ENCODE data around the gene CAPN14. TPM values are rescaled to one million over a fixed set of nuclear protein-coding genes. Genes with fewer than 3 reads are reported as not detected.
A peak's percentile ranks its signal among the peaks of the same experiment; 100 is the strongest.

Gene CAPN14
- total and polyA plus RNA-seq, 4 donors: 0.05 to 0.08 TPM; not detected in 2

DNA sequence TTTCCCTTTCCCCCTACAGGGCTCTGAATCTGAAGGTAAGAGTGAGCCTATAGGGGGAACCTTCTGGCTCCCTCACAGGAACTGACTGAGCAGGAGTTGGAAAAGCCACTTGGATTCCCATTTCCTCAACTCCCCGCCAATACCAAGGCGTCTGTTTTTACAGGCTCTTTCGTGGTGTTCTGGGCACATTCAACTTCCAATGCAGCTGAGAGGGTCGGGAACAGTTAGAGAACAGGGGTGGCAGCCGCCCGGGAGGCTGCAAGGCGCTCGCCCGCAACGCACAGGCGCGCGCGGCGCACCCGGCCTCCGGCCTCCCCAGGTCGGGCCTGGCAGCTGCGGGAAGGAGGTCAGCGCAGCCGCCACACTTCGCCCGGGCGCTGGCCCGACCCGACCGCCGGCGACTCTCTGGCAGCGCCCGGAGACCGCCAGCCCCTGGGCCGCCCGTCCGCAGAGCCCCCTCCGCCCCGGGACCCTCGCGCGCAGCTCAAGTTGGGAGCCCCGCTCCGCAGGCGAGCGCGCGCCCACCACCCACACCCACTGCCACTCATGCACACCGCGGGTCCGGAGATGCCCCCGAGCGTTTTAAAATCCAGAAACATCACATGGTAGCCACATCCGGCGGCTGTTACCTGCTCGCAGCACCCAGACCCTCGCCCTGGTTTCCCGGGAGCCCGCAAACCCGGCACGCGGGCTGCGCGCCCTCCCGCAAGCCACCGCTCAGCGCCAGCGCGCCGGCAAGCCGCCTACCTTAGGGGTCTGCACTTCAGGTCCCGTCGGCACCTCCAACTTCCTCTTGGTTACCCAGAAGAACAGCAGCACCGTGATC is 79.9 kb downstream of the CAPN14 start:
- TF ChIP-seq HNF4A (conservative IDR thresholded peaks at IDR 0.05) (no peak), RXRA (IDR thresholded peaks at IDR 0.05) (no peak), GABPA (IDR thresholded peaks at IDR 0.05 in 1 of 2, conservative IDR thresholded peaks at IDR 0.05 in 1 of 2) (no peak), EGR1 (IDR thresholded peaks at IDR 0.05; ENCODE audit: low read depth in 2 of 2) (no peak)
- Histone ChIP-seq H3K36me3 (ENCODE audit: control insufficient read depth in 4 of 4, insufficient read depth in 3 of 4, low read depth in 1 of 4, low read length in 3 of 4) (no peaks in the 10 kb centered on the region), H3K27ac (ENCODE audit: low read depth in 1 of 2, low read length in 2 of 2) (no peak overlapping the region), H3K9me3 (ENCODE audit: control insufficient read depth in 4 of 4, low read length in 3 of 4) (no peaks in the 10 kb centered on the region), H3K27me3 (ENCODE audit: control insufficient read depth in 4 of 4, insufficient read depth in 4 of 4, low read length in 3 of 4) (peaks cover 0 to 9% (median 6%) of the 10 kb centered on the region in 4 donors), H3K9ac (ENCODE audit: low read depth in 1 of 2, low read length in 2 of 2) (no peak overlapping the region), H3K4me3 (ENCODE audit: low read depth in 1 of 3, low read length in 3 of 3) (peak overlapping the region; percentile 25 to 59 (median 44)), H3K4me1 (ENCODE audit: control insufficient read depth in 4 of 4, insufficient read depth in 4 of 4, low read length in 3 of 4) (peaks cover 10 to 19% (median 14%) of the 10 kb centered on the region in 4 donors)
- no peak for DNase-seq (ENCODE audit: low spot score)
- 5% methylated on average over 72 of the region's 72 CpGs for WGBS

DNA sequence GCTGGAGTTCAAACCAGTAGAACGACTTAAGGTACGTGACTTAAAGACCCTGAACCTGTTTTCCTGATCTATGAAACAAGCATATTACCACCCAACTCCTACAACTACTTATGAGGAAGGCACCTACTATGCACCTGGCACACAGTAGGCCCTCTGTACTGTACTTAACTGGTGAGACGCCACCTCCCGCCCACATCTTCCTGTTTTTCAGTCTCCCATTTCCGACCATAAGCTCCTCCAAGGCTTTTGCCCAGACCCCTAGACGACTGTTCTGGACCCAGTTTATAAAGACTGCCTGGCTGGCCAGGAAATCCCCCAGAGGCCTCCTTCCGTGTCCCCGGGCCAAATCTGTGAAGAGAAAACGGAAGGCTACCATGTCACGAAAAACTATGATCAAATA is 80.6 kb downstream of the CAPN14 start:
- no peak for DNase-seq (ENCODE audit: low spot score)
- TF ChIP-seq GABPA (IDR thresholded peaks at IDR 0.05 in 1 of 2, conservative IDR thresholded peaks at IDR 0.05 in 1 of 2) (no peak), FOXA1 (IDR thresholded peaks at IDR 0.05) (no peak), RAD21 (IDR thresholded peaks at IDR 0.05) (no peak), EGR1 (IDR thresholded peaks at IDR 0.05; ENCODE audit: low read depth in 2 of 2) (no peak)
- H3K9me3 ChIP-seq (ENCODE audit: control insufficient read depth in 4 of 4, low read length in 3 of 4): no peaks in the 10 kb centered on the region
- no peaks in the 10 kb centered on the region for H3K36me3 ChIP-seq (ENCODE audit: control insufficient read depth in 4 of 4, insufficient read depth in 3 of 4, low read depth in 1 of 4, low read length in 3 of 4)
- no peak overlapping the region for H3K27ac ChIP-seq (ENCODE audit: low read depth in 1 of 2, low read length in 2 of 2)
- no peak overlapping the region for H3K4me3 ChIP-seq (ENCODE audit: low read depth in 1 of 3, low read length in 3 of 3)
- H3K9ac ChIP-seq (ENCODE audit: low read depth in 1 of 2, low read length in 2 of 2): no peak overlapping the region
- peaks cover 0 to 9% (median 6%) of the 10 kb centered on the region in 4 donors for H3K27me3 ChIP-seq (ENCODE audit: control insufficient read depth in 4 of 4, insufficient read depth in 4 of 4, low read length in 3 of 4)
- WGBS: 48% methylated on average over 10 of the region's 10 CpGs
- peaks cover 10 to 19% (median 14%) of the 10 kb centered on the region in 4 donors for H3K4me1 ChIP-seq (ENCODE audit: control insufficient read depth in 4 of 4, insufficient read depth in 4 of 4, low read length in 3 of 4)

DNA sequence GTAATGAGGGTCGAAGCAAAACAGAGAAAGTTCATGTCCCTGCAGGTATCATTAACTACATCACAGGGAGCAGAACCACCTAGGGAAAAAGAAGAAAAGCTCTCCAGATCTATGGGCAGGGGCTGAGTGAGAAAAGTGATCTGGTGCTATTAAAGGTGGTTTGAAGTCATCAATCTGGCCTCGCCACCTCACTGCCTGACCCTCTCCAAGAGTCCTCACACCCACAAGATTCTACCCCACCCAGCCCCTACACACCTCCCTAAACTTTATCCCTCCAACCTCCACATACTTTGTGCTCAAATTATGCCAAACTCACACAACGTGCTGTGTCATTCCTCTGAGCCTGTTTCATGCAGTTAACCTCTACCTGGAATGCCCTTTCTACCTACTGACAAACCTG is 81.3 kb downstream of the CAPN14 start:
- H3K4me3 ChIP-seq (ENCODE audit: low read depth in 1 of 3, low read length in 3 of 3): no peak overlapping the region
- H3K27ac ChIP-seq (ENCODE audit: low read depth in 1 of 2, low read length in 2 of 2): no peak overlapping the region
- H3K9me3 ChIP-seq (ENCODE audit: control insufficient read depth in 4 of 4, low read length in 3 of 4): no peaks in the 10 kb centered on the region
- no peak overlapping the region for H3K9ac ChIP-seq (ENCODE audit: low read depth in 1 of 2, low read length in 2 of 2)
- no peaks in the 10 kb centered on the region for H3K36me3 ChIP-seq (ENCODE audit: control insufficient read depth in 4 of 4, insufficient read depth in 3 of 4, low read depth in 1 of 4, low read length in 3 of 4)
- TF ChIP-seq, protein P1, sequence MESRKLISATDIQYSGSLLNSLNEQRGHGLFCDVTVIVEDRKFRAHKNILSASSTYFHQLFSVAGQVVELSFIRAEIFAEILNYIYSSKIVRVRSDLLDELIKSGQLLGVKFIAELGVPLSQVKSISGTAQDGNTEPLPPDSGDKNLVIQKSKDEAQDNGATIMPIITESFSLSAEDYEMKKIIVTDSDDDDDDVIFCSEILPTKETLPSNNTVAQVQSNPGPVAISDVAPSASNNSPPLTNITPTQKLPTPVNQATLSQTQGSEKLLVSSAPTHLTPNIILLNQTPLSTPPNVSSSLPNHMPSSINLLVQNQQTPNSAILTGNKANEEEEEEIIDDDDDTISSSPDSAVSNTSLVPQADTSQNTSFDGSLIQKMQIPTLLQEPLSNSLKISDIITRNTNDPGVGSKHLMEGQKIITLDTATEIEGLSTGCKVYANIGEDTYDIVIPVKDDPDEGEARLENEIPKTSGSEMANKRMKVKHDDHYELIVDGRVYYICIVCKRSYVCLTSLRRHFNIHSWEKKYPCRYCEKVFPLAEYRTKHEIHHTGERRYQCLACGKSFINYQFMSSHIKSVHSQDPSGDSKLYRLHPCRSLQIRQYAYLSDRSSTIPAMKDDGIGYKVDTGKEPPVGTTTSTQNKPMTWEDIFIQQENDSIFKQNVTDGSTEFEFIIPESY (IDR thresholded peaks at IDR 0.05): no peak
- TF ChIP-seq HNF4G (IDR thresholded peaks at IDR 0.05) (no peak), SP1 (IDR thresholded peaks at IDR 0.05) (no peak), HNF4A (conservative IDR thresholded peaks at IDR 0.05) (no peak)
- TF ChIP-seq, protein P2, sequence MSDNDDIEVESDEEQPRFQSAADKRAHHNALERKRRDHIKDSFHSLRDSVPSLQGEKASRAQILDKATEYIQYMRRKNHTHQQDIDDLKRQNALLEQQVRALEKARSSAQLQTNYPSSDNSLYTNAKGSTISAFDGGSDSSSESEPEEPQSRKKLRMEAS (IDR thresholded peaks at IDR 0.05): no peak
- TF ChIP-seq, protein P3, sequence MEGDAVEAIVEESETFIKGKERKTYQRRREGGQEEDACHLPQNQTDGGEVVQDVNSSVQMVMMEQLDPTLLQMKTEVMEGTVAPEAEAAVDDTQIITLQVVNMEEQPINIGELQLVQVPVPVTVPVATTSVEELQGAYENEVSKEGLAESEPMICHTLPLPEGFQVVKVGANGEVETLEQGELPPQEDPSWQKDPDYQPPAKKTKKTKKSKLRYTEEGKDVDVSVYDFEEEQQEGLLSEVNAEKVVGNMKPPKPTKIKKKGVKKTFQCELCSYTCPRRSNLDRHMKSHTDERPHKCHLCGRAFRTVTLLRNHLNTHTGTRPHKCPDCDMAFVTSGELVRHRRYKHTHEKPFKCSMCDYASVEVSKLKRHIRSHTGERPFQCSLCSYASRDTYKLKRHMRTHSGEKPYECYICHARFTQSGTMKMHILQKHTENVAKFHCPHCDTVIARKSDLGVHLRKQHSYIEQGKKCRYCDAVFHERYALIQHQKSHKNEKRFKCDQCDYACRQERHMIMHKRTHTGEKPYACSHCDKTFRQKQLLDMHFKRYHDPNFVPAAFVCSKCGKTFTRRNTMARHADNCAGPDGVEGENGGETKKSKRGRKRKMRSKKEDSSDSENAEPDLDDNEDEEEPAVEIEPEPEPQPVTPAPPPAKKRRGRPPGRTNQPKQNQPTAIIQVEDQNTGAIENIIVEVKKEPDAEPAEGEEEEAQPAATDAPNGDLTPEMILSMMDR (IDR thresholded peaks at IDR 0.05; ENCODE audit: low read depth, low read length, missing input control): no peak
- peaks cover 10 to 19% (median 14%) of the 10 kb centered on the region in 4 donors for H3K4me1 ChIP-seq (ENCODE audit: control insufficient read depth in 4 of 4, insufficient read depth in 4 of 4, low read length in 3 of 4)
- no peak for DNase-seq (ENCODE audit: low spot score)
- H3K27me3 ChIP-seq (ENCODE audit: control insufficient read depth in 4 of 4, insufficient read depth in 4 of 4, low read length in 3 of 4): peaks cover 0 to 9% (median 6%) of the 10 kb centered on the region in 4 donors
- WGBS: 54% methylated on average over 3 of the region's 3 CpGs

Data from liver (tissue), 9 donors.